Mucosa of gallbladder (tissue), 1 donor: ENCODE results near the gene FANCI. TPM values are rescaled to one million over a fixed set of nuclear protein-coding genes. Genes with fewer than 3 reads are reported as not detected.

Experiments used
- DNase-seq: peaks from one replicate; pipeline ENCODE4 v3.0.0-alpha.2; 2020; ENCODE audit warnings: low spot score
- total RNA-seq: library from RNA; stranded (reverse); gene quantifications from one replicate; pipeline ENCODE4 v1.2.1, GENCODE V29; 2021
- donor health status: DM: no; HTN: no; CAD: no.

FANCI gene
- total RNA-seq, 1 donor from 2014 or later, result 6.2 TPM

DNA sequence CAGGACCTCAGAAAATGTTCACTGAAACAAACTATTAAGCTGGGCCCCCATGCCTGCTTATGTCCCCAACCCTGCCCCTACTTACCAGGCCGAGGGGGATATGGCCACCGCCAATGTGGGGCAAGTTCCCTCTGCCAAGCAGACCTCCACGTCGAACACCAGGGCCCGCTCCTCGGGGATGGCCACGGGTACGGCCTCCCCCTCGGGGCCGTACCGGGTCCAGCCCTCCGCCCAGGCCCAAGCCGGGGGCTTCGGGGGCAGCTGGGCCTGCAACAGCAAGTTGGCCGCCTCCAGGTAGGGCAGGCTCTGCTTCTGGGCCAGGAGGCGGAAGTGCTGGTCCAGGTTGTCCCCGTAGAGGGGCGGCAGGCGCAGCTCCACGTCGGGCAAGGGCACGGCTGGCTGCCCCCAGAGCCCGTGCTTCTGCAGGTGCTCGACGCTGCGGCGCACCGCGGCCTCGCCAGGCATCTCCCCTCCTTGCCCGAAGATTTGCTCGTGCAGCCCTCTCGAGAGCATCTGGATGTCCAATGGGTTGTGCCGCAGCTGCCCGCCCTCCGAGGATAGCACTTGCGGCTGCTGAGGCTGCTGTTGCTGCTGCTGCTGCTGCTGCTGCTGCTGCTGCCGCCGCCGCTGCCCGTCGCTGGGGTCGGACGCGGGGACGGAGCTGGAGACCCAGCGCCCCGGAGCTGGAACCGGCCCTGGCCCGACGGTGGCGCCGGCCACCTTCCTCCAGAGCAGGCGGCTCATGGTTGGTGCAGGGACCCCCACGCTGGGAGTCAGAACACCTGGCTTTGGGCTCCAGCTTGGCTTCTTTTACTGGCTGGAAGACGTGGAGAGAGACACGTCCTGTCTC, 89.5 kb downstream of the FANCI start:
- no peak for DNase-seq

DNA sequence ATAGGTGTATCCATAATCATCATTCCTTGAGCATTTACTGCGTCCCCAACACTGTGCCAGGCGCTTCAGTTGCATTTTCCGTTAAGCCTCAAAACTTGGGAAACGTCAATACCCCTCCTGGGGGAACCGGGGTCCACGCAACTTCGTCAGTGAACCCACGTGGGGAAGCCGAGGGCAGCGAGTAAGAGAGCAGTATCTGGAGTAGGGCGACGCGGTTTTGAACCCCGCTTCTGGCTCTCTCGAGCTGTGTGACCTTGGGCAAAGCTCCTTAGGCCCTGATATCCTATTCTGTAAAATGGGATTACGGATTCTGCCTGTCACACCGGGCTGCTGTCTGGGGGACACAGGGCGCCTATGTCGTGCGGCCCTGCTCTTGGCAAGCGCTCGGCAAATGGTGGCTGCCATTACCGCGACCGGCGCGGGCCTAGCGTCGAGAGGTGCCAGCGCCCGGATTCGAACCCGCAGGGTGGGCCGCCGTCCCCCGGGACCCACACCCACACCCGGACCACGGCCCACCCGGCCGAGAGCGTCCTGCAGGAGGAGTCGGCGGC, 90.3 kb downstream of the FANCI start:
- no peak for DNase-seq

DNA sequence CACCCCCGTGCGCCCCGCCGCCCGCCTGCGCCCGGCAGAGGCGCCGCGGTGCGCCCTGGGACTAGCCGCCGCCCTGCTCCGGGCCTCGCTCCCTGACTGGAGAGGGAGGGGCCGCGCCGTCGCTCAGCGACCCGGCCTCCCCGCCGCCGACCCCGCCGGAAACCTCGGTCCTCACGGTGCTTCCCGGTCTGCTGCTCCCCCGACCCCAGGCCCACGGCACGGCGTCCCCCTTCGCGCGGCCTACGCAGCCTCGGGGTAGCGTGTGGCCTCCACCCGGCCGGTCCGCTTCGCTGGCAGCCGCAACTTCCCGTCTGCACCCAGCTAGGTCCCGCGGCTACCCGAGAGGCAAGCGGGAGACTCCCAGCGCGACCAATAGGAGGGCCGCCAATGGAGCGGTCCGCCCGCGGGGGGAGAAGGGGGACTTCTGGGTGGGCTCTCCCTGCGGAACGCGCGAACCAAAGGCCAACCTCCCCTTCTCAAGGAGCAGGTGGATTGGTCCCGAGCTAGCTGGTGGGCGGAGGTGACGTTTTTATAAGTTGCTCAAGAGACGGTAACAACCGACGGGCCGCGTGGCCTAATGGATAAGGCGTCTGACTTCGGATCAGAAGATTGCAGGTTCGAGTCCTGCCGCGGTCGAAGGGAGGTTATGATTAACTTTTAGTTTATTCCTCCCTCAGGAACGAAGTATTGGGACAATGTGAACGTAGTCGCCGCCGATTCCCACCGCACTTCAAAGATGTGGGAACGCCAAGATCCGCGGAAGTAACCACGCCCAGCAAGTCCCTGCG, 90.9 kb downstream of the FANCI start, which contains the start of gene POLG:
TSS of gene POLG (minus strand) at position 315 of the 788 bp plus-strand sequence. CDS start 1,070 bp downstream, outside the sequence.
- peak; percentile 98 for DNase-seq

DNA sequence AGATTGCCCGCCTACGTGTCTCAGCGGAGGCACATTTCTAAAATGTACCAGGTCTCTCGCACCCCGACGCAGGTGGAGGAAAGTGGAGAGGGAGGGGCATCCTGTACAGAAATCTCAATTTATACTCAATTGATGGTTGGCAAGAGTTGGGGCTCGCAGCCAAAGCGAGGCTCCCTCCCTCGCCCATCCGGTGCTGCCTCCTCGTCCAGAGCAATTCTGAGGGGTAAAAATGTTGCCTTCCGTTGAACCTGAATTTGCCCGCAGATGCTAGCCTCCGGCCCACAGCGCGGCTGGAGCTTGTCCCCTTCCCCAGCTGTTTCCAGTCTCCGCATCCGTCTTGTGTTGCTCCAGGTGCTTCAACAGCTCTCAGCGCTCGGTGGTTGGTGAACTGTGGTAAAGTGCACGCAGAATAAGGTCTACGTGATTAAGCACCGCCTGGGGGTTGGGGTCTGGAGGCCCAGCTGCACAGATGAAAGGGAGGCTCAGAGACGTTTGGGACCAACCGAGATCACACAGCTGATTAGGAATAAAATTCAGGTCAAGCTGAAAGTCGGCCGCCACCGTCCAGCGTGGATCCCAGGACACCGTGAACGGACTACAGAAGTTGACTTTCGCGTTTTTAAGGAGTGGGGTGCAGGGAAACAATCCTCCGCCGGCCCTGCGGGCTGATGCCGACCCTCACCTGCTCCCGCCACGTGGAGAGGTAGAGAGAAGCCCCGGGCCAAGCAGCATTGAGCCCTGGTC, 91.7 kb downstream of the FANCI start:
- peak; percentile 23 for DNase-seq

DNA sequence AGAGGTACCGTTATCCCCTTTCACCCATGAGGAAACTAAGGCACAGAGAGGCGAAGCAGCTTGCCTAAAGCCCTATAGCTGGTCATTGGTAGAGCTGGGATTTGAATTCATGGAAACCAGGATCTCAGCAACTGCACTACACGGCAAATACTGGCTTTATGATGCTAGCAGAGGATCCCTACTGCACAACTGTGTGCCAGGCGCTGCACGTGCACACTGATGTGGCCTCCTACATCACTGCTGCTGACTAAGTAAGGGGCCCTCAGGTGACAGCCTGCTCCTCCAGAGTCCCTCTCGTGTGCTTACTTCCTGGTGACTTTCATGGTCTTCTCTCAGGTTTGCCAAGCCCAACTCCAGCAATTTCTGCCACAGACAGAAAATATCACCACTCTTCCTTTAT, 94.3 kb downstream of the FANCI start:
- no peak for DNase-seq

DNA sequence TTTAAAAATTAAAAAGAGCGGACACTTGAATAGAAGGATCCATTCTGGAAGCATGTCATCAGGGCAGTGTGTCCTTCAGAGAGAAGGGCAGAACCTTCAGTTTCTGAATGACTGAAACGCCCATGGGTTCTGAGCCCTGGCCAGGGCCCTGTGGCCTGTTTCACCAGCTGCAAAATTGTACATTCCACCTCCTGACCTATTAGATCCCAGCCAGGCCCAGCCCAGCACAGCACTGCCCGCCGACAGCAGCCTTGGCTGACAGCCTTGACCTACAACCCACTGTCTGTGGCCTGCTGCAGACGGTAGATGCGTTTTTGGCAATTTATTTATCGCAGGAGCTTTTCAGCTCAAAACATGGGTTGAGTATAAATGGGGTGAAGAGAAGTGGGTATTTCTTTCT, 96.8 kb downstream of the FANCI start:
- DNase-seq, result no peak

DNA sequence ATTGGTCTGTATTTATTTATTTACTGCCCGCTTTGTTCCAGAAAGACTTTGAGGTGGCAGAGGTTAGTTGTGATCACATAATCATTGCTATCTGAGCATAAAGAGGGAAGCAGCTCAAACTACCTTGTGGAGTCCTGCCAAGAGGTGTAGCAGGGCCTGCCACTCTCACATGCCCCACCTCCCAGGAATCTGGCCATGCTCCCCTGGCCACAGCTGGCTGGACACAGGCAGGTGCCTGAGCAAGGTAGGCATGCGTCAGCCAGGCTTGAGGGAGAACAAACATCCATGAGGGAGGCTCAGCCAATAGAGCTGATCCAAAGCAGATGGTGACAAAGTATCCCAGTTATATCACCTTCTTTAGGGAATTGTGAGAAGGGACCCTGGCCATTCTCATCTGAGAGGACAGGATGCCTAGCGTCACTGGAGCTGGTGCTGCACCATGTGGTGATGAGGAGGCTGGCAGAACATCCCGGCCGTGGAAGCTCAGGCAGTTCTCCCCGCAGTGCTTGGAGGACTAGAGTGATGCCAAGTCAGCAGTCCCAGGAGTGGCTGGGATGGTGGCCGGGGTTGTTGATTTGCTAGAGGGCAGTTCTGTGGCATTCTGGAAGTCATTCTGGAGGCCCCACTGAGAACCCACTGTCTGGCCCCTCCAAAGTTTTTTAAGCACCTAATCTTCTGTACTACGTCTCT, 97.7 kb downstream of the FANCI start:
- no peak for DNase-seq

DNA sequence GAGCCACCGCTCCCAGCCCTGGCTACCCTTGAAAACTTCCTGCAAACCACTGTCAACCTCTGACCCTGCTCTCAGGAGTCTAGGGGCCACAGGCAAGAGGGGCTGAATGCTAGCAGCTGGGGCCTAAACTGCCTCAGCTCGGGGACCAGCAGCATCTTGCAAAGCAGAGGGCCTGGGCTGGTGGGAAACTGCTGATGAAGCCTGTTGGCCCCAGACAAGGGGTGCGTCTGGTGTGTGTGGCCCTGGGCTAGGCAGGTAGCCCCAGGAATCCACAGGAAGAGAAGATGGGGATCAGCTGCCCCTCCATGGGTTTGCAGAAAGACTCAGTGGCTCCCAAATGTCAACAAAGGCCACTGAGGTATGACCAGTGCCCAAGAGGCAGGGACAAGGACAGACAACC, 99.1 kb downstream of the FANCI start:
- no peak for DNase-seq

DNA sequence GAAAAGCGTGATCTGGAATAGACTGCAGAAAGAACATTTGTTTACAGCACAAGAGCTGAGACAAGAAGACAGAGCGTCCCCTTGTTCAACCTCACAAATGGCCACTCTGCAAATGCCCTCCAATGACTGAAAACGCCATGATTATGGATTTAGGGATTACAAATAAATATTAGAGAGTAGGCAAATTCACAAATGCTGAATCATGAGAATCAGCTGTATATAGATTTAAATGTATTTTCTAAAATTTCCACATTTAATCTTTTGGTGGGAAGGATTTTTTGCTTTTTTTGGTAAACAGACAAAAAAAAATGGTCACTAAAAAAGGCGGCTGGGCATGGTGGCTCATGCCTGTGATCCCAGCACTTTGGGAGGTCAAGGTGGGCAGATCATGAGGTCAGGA, 101.5 kb downstream of the FANCI start:
- DNase-seq, result no peak

DNA sequence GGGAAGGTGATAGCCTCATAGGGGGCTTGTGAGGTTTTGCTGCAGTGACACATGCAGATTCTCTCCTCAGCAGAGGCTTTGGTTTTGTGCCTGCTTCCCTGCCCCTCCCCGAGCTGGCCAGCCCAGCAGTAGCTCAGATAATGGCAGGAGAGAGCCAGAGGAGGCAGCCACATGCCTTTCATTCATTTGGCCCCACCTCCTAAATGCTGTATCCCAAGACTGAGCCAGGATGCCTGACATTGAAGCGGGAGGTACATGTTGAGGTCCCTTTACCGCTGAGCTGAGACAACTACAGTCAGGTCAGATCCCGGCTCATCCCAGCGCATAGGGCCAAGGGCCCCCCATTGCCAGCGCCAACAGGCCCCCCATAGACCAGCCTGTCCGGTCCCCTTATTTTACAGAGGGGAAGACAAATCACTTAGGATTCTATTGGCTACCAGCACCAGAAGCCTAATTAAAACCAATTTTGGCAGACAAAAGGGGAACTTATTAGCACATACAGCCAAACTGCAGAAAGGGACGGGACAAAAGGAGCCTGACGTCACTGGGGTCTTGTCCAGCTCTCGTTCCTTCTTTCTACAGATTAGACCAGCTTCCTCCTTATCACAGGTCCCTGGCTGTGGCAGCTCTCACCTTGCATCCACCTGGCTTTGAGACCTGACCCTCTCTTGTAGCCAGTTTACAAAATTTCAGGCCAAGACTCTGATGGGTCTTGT, 102.9 kb downstream of the FANCI start:
- DNase-seq, result no peak

DNA sequence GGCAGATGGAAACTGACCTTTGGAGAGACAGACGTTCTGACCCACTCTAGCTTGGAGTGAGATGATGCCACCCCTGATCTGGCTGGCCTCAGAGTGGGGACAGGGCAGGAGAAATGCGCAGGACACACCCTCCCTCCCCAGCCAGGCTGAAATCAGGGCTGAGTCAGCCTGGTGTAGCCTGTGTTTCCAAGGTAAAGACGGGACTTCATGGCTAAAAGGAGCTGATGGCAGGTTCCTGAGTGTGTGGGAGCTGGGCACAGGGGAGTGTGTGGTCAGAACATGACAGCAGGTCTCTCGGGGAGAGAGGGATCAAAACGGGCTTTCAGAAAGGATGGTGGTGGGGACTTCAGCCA, 105.4 kb downstream of the FANCI start:
- DNase-seq, result no peak

DNA sequence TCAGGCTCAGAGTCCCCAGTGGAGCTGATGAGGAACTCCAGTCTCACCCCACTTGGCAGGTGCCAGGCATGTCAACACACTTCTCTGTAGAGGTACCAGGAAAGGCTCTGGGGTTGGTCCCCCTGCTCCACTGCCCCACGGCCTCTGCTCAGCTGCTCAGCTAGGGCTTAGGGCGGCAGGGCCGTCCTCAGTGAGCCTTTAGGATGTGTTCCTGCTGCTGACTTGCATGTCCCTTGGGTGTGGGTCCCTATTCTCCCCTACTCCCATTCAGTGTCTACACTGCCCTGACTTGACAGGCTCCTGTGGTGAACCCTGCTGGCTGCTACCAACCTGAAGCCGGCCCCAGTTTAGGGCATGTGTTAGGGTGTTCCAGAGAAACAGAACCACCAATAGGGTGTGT, 108.7 kb downstream of the FANCI start:
- DNase-seq, result no peak

DNA sequence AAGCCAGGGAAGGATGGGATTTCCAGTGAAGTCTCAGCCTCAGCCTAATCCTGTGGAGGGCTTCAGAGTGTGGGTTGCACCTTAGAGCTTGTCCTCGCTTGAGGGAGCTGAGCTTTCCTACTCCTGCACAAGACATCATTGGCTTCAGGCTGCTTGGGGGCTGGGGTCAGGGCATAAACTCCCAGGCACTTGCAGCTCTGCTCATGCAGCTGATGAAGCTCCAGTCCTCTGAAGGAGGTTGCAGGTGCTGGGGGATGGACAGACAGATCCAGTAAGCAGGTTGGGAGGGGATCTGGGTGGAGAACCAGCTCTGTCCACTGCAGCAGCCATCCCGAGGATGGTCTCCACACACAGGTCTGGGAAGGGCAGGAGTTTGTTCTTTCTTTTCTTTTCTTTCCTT, 110.2 kb downstream of the FANCI start:
- DNase-seq, result no peak

DNA sequence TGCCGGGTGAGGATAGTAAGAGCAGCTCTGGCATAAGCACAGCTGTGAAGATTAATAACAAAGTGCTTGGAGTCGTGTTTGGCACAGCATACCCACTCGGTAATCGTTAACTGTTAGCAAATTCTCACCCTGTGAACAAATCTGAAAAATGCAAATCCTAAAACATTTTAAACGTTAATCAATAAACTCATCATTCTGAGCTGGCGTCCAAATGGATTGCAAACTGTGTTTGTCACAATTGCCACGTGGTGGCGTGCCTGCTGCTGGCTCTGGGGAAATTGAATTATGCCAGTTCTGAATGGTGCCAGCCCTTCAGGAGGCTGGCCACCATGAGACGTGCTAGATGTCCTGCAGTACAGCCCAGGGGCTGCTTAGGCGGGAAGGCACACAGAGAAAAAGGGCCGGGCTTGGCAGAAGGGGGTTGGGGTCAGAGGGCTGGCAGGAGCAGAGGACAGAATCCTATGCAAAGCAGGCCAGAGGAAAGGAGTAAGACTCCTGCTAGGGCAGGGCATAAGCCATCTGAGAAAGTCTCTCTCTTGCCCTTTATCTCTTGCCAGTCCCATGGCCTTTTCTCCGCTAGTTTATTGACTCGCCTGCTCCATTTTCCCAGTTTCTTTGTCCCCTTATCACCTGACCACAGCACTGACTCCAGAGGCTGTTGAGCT, 113.0 kb downstream of the FANCI start:
- no peak for DNase-seq

DNA sequence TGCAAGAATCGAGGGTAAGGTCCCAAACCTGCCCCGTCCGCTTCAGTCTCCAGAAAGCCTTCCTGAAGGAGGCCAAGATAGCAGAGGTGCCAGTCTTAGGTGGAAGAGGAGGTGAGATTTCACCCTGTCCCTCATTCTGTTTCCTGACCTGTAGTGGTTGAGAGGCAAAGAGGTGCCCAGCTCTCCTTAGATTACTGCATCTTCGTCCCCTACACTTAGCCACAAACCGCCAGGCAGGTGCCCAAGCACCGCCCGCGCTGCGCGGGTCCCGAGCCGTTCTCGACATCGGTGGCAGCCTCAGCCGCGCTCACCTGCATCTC, 114.6 kb downstream of the FANCI start:
- no peak for DNase-seq

DNA sequence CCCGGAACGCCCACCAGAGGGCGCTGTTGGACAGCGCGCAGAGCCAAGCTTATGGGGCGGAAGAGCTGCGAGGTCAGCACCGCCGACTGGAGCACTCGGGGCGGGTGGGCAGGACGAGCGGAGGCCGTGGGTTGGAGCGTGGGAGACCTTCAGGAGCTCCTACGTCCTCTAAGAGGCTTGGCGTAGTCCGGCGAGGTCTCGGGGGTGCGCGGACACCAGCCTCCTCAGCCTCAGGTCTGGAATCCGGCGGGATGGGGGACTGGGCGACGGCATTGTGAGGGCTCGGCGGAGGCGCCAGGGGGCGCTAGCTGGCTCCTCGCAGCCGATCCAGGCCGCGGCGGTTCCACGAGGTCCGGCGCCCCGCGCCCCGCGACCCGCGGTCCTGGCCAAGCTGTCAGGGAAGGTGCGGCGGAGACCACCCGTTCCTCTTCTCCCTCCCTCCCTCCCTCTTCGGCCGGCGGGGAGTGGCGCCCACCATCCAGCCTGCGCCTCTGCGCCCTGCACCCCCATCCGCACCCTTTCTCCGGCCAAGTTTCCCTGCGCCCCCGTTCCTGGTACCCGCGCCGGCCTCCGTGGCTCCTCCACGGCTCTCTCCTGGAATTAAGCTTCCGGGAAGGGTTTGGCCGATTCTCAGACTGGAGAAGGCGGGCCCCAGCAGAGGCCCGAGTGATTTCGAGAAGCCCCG, 115.1 kb downstream of the FANCI start:
- DNase-seq, result peak; percentile 78

DNA sequence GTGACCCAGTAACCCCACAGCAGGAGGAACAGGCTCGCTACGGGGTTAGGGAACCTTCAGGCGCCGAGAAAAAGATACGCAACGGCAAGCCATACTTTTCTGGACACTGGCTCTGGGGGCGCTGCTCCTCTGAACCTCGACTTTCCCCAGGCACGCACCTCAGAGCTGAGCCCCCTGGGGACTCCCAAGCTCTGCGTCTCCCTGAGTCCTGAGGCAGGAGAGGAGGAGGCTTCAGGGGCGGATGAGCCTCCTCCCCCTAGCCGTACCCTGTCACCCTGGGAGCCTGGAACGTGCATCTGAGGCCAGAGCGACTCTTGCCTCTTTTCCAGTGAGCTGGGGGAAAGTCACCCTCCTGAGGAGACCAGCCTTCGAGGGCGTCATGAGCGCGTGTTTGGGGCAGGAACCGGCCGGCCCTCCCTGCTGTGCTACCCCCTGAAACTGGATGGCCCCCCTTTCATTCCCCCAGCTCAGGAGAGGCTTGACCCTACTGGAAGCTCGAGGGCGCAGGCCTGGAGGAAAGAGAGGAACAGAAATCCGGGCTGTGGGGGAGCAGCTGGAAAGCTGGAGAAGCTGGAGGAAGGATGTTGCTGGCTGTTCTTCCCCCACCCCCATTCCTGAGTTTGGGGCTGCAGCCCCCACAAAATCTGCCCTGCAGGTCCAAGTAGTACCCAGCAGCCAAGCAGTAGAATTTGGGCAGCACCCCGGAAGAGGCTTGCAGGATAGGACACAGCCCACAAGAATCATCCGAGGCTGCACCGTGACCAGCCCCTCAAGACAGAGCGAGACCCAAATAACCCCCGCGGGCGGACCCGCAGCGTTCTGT, 115.9 kb downstream of the FANCI start:
- DNase-seq, result no peak

DNA sequence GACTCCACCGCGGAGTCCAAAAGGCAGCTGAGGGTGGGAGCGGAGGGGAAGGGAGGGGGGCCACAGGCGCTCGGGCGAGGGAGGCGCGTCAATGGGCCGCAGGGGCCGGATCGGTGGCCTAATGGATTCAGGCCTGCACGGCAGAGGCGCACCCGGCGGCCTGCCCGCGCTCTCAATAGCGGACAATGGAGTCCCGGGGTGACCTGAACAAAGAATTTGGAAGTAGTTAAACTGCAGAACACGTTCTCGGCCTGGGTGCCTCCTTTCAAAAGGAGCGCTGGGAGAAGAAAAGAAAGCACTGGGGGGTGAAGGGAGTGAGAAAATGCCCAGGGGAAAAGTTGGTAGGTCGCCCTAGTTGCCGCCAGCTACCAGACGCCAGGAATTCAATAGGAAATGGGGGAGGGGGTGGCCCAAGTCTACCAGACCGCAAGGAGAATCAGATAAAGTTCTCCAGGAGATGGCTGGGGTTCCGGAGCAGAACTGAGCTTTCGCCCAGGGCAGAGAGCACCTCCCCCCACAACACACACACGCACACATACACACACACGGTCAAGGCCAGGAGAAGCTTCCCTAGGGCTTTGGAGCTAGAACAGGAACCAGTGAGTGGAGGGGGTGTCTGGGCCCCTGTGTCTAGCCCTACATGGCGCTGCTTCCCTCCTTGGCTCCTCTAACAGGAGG, 116.7 kb downstream of the FANCI start:
- DNase-seq, result no peak
